Panc1 (cell line): ENCODE data around the gene BICD2. TPM values are rescaled to one million over a fixed set of nuclear protein-coding genes. Genes with fewer than 3 reads are reported as not detected.

Experiments used
- ATAC-seq: fragments of 200-7000 bp; cut with Tn5 transposase; 2 replicates; pipeline ENCODE4 v1.9.1; 2020; ENCODE audit warnings: mild to moderate bottlenecking, moderate library complexity
- BruUV-seq: library from RNA; stranded (reverse); fragments of 400-500 nt; replicated peaks from 2 replicates; lab custom pipeline; 2021; lab: Mats Ljungman, UMichigan
- CTCF ChIA-PET: fragments of 300-600 bp; sonication (Branson Sonifier 250); formaldehyde crosslinking; loops from one replicate; lab custom pipeline; 2022; ENCODE audit warnings: antibody characterized with exemption; lab: Charles Lee
- POLR2A ChIA-PET: fragments of 300-600 bp; sonication (Branson Sonifier 250); formaldehyde crosslinking; loops from one replicate; lab custom pipeline; 2022; ENCODE audit warnings: antibody characterized with exemption; lab: Charles Lee
- DNase-seq: peaks from one replicate; pipeline ENCODE4 v3.0.0-alpha.2; 2010; ENCODE audit warnings: low read depth, low spot score
- H3K27ac ChIP-seq: 2 replicates; pipeline ENCODE4 v1.5.1; 2011; ENCODE audit warnings: mild to moderate bottlenecking, low read length, inconsistent platforms
- H3K27me3 ChIP-seq: fragments of 200-500 bp; sonication (Bioruptor generic); 2 replicates; pipeline ENCODE4 v1.6.0; 2014; ENCODE audit warnings: low read length, inconsistent platforms; ENCODE audit not compliant: control insufficient read depth, insufficient read depth
- H3K36me3 ChIP-seq: fragments of 200-500 bp; sonication (Bioruptor generic); 2 replicates; pipeline ENCODE4 v1.5.1; 2014; ENCODE audit warnings: inconsistent platforms, mild to moderate bottlenecking, low read length, moderate library complexity; ENCODE audit not compliant: control insufficient read depth, insufficient read depth
- H3K4me1 ChIP-seq: 2 replicates; pipeline ENCODE4 v1.5.1; 2011; ENCODE audit warnings: inconsistent platforms, mild to moderate bottlenecking, low read length, moderate library complexity; ENCODE audit not compliant: control insufficient read depth, insufficient read depth
- H3K4me3 ChIP-seq, 2 experiments: 2 replicates each; pipeline ENCODE4 v1.5.1; 2011 to 2012; ENCODE audit warnings: low read depth in 2 of 2, low read length in 2 of 2, mild to moderate bottlenecking in 2 of 2, inconsistent platforms in 1 of 2, moderate library complexity in 1 of 2
- H3K9me3 ChIP-seq: fragments of 200-500 bp; sonication (Bioruptor generic); 2 replicates; pipeline ENCODE4 v1.5.1; 2014; ENCODE audit warnings: low read depth, mild to moderate bottlenecking, inconsistent platforms, low read length, moderate library complexity; ENCODE audit not compliant: control insufficient read depth, insufficient read depth
- POLR2AphosphoS5 ChIP-seq: IDR thresholded peaks from 2 replicates; pipeline ENCODE4 v1.6.1; 2012; ENCODE audit warnings: mild to moderate bottlenecking, low read depth, low read length, moderate library complexity
- SIN3A ChIP-seq: IDR thresholded peaks from 2 replicates; pipeline ENCODE4 v1.6.1; 2012; ENCODE audit warnings: low read depth, mild to moderate bottlenecking, low read length, moderate library complexity, borderline replicate concordance; ENCODE audit not compliant: insufficient read depth
- TCF7L2 ChIP-seq: IDR thresholded peaks from 2 replicates; pipeline ENCODE4 v1.6.1; 2011; ENCODE audit warnings: mild to moderate bottlenecking, low read depth, low read length, inconsistent platforms
- in situ Hi-C: cut with HindIII; loops from 2 replicates; pipeline ENCODE4 v1.10.0; 2016; ENCODE audit warnings: low sequenced_read_pairs, low pct_unique_long_range_greater_than_20kb
- intact Hi-C: fragments of 100-400 bp; cut with micrococcal nuclease; formaldehyde crosslinking; loops from one replicate; pipeline ENCODE4 v1.10.0; 2022; ENCODE audit not compliant: unreplicated experiment
- total RNA-seq: library from RNA; stranded (reverse); gene quantifications from one replicate; pipeline ENCODE4 v1.2.1, GENCODE V29; 2021; ENCODE audit not compliant: unreplicated experiment
- TF ChIP-seq, protein P1 (sequence below), 2 experiments: IDR thresholded peaks; 2 replicates each; pipeline ENCODE4 v1.6.1; 2011 to 2012; ENCODE audit warnings: low read depth in 2 of 2, control low read depth in 1 of 2, low read length in 1 of 2, mild to moderate bottlenecking in 1 of 2, moderate library complexity in 1 of 2; ENCODE audit not compliant: insufficient read depth in 1 of 2
- TF ChIP-seq, protein P2 (sequence below): fragments of 450-650 bp; IDR thresholded peaks from 2 replicates; pipeline ENCODE4 v1.5.1; 2017; ENCODE audit warnings: mild to moderate bottlenecking

BICD2 gene
- total RNA-seq, 1 experiment from 2014 or later, result 17.3 TPM

DNA sequence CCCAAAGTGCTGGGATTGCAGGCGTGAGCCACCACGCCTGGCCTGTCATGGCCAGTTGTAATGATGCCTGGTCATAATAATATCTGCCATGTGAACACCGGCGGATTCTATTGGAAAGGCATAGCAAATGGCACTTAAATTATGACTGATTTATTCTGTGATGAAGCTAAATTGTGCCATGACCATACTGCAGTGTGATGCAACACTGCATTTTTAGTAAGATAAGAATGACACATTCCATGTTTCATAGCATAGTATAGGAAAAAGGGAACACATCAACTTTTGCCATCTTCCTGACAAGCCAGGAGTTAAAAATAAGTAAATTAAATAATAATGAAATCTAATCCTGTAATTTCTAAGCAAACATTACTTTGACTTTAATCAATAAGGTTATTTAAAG lies 30.4 kb upstream of the BICD2 start:
- H3K9me3 ChIP-seq, result no peaks in the 10 kb centered on the region
- H3K4me3 ChIP-seq, result no peak overlapping the region
- POLR2A ChIA-PET, result no interaction called here
- DNase-seq (no peak), ATAC-seq (no peak)
- CTCF ChIA-PET, result no interaction called here
- in situ Hi-C loops (no loop called here), intact Hi-C loops (no loop called here)
- no peaks in the 10 kb centered on the region for H3K4me1 ChIP-seq
- peaks cover 7% of the 10 kb centered on the region for H3K27me3 ChIP-seq
- no TSS peak for BruUV-seq
- no peak overlapping the region for H3K27ac ChIP-seq
- no peaks in the 10 kb centered on the region for H3K36me3 ChIP-seq
- TF ChIP-seq TCF7L2, result no peak
- TF ChIP-seq SIN3A, result no peak
- TF ChIP-seq POLR2AphosphoS5, result no peak
- TF ChIP-seq, protein P1, sequence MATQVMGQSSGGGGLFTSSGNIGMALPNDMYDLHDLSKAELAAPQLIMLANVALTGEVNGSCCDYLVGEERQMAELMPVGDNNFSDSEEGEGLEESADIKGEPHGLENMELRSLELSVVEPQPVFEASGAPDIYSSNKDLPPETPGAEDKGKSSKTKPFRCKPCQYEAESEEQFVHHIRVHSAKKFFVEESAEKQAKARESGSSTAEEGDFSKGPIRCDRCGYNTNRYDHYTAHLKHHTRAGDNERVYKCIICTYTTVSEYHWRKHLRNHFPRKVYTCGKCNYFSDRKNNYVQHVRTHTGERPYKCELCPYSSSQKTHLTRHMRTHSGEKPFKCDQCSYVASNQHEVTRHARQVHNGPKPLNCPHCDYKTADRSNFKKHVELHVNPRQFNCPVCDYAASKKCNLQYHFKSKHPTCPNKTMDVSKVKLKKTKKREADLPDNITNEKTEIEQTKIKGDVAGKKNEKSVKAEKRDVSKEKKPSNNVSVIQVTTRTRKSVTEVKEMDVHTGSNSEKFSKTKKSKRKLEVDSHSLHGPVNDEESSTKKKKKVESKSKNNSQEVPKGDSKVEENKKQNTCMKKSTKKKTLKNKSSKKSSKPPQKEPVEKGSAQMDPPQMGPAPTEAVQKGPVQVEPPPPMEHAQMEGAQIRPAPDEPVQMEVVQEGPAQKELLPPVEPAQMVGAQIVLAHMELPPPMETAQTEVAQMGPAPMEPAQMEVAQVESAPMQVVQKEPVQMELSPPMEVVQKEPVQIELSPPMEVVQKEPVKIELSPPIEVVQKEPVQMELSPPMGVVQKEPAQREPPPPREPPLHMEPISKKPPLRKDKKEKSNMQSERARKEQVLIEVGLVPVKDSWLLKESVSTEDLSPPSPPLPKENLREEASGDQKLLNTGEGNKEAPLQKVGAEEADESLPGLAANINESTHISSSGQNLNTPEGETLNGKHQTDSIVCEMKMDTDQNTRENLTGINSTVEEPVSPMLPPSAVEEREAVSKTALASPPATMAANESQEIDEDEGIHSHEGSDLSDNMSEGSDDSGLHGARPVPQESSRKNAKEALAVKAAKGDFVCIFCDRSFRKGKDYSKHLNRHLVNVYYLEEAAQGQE (IDR thresholded peaks at IDR 0.05; ENCODE audit: insufficient read depth in 1 of 2, low read depth in 2 of 2, low read length in 1 of 2), result no peak

DNA sequence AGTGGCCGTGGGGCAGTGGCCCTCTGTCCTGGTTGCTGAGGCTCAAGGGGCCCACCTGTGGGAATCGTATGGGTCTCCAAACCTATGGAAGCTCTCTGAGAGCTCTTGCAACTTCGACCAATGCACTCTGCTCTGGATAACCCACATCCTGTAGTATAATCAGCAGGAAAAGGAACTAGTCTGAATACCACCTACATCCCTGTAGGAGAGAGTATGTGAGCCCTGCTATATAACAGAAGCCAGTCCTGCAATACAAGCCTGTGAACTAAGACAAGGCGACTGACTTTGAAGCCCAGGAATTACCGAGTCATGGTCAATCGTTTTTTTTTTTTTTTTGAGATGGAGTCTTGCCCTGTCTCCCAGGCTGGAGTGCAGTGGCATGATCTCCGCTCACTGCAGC lies 29.8 kb upstream of the BICD2 start:
- CTCF ChIA-PET, result no interaction called here

DNA sequence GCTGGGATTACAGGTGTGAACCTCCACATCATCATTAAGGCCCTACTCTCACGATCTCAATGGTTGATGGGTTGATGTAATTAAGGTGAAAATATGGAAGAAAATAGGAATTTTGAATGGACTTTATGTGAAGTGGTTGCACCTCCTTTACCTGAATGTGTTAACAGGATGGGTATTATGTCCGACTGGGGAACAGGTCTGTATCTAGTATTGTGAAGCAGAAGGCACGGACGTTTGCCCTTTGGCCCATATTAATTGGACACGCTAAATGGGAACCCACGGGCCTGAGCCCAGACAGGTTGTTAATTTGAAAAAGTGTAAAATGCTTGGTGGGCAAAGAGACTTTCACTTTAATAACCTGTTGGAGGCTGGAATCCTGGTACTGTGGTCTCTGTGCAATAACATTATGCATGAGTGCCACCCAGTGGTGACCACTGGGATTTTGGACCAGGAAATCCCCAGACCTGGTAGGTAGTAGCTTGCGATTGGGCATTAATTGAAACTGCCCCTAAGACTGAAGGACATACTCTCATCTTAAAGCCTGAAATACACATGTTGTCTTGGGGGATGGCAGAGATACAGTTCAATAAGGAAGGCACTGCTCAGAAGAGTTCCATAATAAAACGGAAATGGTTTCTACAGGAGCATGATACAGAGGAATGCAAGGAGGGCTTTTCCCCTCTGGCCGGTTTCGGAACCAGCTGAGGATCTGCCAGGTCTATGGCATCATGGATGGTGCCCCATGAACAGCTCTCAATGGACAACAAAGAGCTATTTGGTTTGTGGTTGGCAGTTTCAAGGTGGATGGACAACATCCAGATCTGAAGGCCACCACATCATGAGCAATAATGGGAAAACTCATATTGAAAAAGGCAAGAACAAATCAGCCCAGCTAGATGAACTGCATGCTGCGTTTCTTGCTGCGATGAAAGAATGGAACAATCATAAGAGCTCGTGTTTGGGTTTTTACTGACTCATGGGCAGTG lies 26.2 kb upstream of the BICD2 start:
- no peaks in the 10 kb centered on the region for H3K9me3 ChIP-seq
- DNase-seq (peak; percentile 55), ATAC-seq (peak; percentile 96)
- no peak overlapping the region for H3K4me3 ChIP-seq
- no TSS peak for BruUV-seq
- in situ Hi-C loops (no loop called here), intact Hi-C loops (loop anchor here (2.0 kb wide), 2 partner anchors 26 to 74 kb away; partner anchors contain the start of gene BICD2)
- H3K27ac ChIP-seq, result no peak overlapping the region
- ChIA-PET CTCF (interaction anchor here (0.7 to 2.2 kb wide), 4 partner anchors 74 to 290 kb away, joined by 3 to 9 read pairs (median 5); partner anchors contain the start of gene IPPK), POLR2A (no interaction called here)
- H3K27me3 ChIP-seq, result no peaks in the 10 kb centered on the region
- TF ChIP-seq, protein P1 (IDR thresholded peaks at IDR 0.05; ENCODE audit: insufficient read depth in 1 of 2, low read depth in 2 of 2, low read length in 1 of 2), result no peak
- TF ChIP-seq SIN3A (no peak), POLR2AphosphoS5 (no peak), TCF7L2 (no peak)
- TF ChIP-seq, protein P2, sequence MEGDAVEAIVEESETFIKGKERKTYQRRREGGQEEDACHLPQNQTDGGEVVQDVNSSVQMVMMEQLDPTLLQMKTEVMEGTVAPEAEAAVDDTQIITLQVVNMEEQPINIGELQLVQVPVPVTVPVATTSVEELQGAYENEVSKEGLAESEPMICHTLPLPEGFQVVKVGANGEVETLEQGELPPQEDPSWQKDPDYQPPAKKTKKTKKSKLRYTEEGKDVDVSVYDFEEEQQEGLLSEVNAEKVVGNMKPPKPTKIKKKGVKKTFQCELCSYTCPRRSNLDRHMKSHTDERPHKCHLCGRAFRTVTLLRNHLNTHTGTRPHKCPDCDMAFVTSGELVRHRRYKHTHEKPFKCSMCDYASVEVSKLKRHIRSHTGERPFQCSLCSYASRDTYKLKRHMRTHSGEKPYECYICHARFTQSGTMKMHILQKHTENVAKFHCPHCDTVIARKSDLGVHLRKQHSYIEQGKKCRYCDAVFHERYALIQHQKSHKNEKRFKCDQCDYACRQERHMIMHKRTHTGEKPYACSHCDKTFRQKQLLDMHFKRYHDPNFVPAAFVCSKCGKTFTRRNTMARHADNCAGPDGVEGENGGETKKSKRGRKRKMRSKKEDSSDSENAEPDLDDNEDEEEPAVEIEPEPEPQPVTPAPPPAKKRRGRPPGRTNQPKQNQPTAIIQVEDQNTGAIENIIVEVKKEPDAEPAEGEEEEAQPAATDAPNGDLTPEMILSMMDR, result peak; percentile 79
- H3K4me1 ChIP-seq, result no peaks in the 10 kb centered on the region
- no peaks in the 10 kb centered on the region for H3K36me3 ChIP-seq

More for the DNA sequence above, 29.8 kb upstream of the BICD2 start:
- intact Hi-C loops (no loop called here), in situ Hi-C loops (no loop called here)
- ATAC-seq (no peak), DNase-seq (no peak)
- H3K27ac ChIP-seq, result no peak overlapping the region
- H3K9me3 ChIP-seq, result no peaks in the 10 kb centered on the region
- BruUV-seq, result no TSS peak
- no peak for TF ChIP-seq POLR2AphosphoS5
- peaks cover 6% of the 10 kb centered on the region for H3K27me3 ChIP-seq
- POLR2A ChIA-PET, result no interaction called here
- H3K4me3 ChIP-seq, result no peak overlapping the region
- H3K36me3 ChIP-seq, result no peaks in the 10 kb centered on the region
- H3K4me1 ChIP-seq, result no peaks in the 10 kb centered on the region
